ENCODE results near the gene ARHGEF26. TPM values are rescaled to one million over a fixed set of nuclear protein-coding genes. Genes with fewer than 3 reads are reported as not detected.

Gene ARHGEF26
- total and polyA plus RNA-seq, 7 donors, result 2.3 to 125 (median 48.4) TPM

DNA sequence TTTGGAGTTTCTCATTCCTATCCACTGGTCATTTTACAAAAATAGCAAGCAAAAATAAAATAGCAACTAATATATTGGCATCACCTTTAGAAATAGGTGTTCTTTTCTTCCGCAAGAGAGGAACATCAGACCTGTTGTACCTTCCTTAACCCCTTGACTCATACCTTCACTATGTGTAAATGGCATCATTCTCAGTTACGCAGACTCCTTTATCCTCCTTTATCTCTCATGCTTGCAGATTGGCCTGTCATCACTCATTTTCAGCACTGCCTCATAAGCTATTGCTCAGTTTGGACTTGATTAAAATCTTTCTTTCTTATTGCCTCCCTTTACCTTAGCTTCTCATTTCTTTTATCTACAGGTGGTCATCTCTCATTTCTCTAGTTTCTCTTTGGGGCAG lies 21.4 kb downstream of the ARHGEF26 start:
- no peak for TF ChIP-seq EP300 (IDR thresholded peaks at IDR 0.05)
- no peak for TF ChIP-seq POLR2AphosphoS5 (IDR thresholded peaks at IDR 0.05)
- no peak for TF ChIP-seq POLR2A (IDR thresholded peaks at IDR 0.05)
- TF ChIP-seq, protein P1, sequence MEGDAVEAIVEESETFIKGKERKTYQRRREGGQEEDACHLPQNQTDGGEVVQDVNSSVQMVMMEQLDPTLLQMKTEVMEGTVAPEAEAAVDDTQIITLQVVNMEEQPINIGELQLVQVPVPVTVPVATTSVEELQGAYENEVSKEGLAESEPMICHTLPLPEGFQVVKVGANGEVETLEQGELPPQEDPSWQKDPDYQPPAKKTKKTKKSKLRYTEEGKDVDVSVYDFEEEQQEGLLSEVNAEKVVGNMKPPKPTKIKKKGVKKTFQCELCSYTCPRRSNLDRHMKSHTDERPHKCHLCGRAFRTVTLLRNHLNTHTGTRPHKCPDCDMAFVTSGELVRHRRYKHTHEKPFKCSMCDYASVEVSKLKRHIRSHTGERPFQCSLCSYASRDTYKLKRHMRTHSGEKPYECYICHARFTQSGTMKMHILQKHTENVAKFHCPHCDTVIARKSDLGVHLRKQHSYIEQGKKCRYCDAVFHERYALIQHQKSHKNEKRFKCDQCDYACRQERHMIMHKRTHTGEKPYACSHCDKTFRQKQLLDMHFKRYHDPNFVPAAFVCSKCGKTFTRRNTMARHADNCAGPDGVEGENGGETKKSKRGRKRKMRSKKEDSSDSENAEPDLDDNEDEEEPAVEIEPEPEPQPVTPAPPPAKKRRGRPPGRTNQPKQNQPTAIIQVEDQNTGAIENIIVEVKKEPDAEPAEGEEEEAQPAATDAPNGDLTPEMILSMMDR (IDR thresholded peaks at IDR 0.05), result no peak
- Histone ChIP-seq H3K4me3 (no peak overlapping the region), H3K4me1 (peaks cover 0 to 83% (median 33%) of the 10 kb centered on the region in 4 donors), H3K9me3 (no peaks in the 10 kb centered on the region), H3K36me3 (peaks cover 0 to 9% (median 0%) of the 10 kb centered on the region in 4 donors), H3K27ac (no peak overlapping the region), H3K27me3 (no peaks in the 10 kb centered on the region)
- WGBS, 2 donors, result 96 to 98% methylated on average over 2 of the region's 2 CpGs
- intact Hi-C loops (cut with DNase I), result no loop called here
- no peak for DNase-seq

DNA sequence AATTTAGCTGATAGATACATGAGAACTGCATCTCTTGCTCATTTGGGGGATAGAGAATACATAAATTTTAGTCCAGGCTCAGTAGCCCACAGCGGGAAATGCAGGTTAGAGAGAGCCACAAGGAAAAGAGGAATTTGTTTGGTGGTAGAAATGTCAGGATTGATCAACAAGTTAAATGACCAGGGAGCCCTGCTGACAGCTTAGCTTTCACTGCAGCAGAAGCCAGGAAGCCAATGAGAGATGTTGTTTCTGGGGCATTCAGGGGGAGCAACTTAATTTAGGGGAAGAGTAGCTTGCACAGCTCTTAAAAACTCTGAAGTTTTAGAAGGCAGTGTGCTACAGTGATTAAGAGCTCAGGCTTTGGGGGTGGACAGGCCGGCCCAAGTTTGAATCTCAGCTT lies 22.7 kb downstream of the ARHGEF26 start:
- 89 to 93% methylated on average over 2 of the region's 2 CpGs for WGBS, 2 donors
- peak overlapping the region in 1 of 4 donors; percentile 32 for H3K27ac ChIP-seq
- H3K27me3 ChIP-seq, result no peaks in the 10 kb centered on the region
- H3K4me1 ChIP-seq, result peaks cover 0 to 84% (median 30%) of the 10 kb centered on the region in 4 donors
- H3K9me3 ChIP-seq, result no peaks in the 10 kb centered on the region
- H3K4me3 ChIP-seq, result no peak overlapping the region
- intact Hi-C loops (cut with DNase I), result no loop called here
- no peak for DNase-seq
- no peak for TF ChIP-seq POLR2AphosphoS5 (IDR thresholded peaks at IDR 0.05)
- TF ChIP-seq POLR2A (IDR thresholded peaks at IDR 0.05), result no peak
- no peak for TF ChIP-seq EP300 (IDR thresholded peaks at IDR 0.05)
- TF ChIP-seq, protein P1 (IDR thresholded peaks at IDR 0.05), result no peak
- H3K36me3 ChIP-seq, result peaks cover 0 to 17% (median 0%) of the 10 kb centered on the region in 4 donors

DNA sequence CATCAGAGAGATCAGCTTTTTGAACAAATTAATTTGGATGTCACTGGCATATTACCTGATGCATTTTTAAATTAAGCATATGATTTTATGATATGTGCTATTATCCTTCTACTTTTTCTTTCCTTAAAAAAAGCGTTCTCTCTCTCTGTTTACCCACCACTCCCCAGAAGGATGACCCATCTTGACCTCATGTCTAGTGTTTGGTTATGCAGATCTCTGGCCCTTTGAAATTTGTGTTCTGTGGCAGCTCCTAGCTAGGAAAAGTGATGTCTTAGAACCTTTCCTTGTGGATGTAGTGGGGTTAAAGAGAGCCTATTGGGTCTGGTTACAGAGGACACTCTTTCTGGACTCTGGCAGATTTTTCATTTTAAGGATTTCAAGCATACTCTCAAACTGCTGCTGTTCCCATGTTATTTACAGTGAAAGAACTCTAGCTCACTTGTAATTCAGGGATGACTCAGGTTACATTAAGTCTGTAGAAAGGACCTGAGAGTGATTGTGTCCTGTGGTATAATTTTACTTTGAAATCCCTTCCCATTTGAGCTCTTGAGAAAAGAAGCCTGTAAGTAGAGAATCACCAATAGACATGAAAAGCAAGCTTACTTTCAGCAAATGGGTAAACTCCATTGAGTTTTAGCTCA lies 23.8 kb downstream of the ARHGEF26 start:
- TF ChIP-seq, protein P1 (IDR thresholded peaks at IDR 0.05), result no peak
- H3K27me3 ChIP-seq, result no peaks in the 10 kb centered on the region
- no peak overlapping the region for H3K4me3 ChIP-seq
- peaks cover 0 to 24% (median 0%) of the 10 kb centered on the region in 4 donors for H3K36me3 ChIP-seq
- no peaks in the 10 kb centered on the region for H3K9me3 ChIP-seq
- intact Hi-C loops (cut with DNase I), result no loop called here
- H3K27ac ChIP-seq, result peak overlapping the region in 1 of 4 donors; percentile 30
- 9 to 38% methylated on average over 1 of the region's 1 CpG for WGBS, 2 donors
- peaks cover 0 to 73% (median 27%) of the 10 kb centered on the region in 4 donors for H3K4me1 ChIP-seq
- no peak for DNase-seq

DNA sequence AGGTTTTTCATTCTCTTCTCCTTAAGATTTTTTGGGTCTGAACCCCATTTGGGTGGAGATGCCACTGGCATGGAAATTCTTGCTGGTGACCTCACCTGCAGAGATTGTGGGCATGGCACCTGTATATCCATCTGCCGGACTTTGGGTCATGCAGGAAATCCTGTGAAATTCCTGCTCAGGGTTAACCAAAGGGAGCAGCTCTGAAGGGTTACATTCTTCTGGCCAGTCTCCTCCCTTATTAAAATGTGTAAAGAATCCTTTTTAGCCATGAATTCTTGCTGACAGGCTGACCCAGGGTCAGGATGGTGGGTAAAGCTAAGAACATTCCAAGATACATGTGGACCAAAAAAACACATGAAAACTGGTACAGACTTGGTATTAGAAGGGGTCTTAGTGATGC lies 27.4 kb downstream of the ARHGEF26 start:
- Histone ChIP-seq H3K4me1 (peaks cover 0 to 49% (median 22%) of the 10 kb centered on the region in 4 donors), H3K36me3 (peaks cover 0 to 50% (median 8%) of the 10 kb centered on the region in 4 donors), H3K27me3 (no peaks in the 10 kb centered on the region), H3K27ac (no peak overlapping the region), H3K9me3 (no peaks in the 10 kb centered on the region), H3K4me3 (no peak overlapping the region)
- intact Hi-C loops (cut with DNase I), result no loop called here
- TF ChIP-seq EP300 (IDR thresholded peaks at IDR 0.05) (no peak), POLR2A (IDR thresholded peaks at IDR 0.05) (no peak), POLR2AphosphoS5 (IDR thresholded peaks at IDR 0.05) (no peak)
- TF ChIP-seq, protein P1 (IDR thresholded peaks at IDR 0.05), result no peak
- WGBS, 2 donors, result 89 to 90% methylated on average over 1 of the region's 1 CpG
- DNase-seq, result no peak

DNA sequence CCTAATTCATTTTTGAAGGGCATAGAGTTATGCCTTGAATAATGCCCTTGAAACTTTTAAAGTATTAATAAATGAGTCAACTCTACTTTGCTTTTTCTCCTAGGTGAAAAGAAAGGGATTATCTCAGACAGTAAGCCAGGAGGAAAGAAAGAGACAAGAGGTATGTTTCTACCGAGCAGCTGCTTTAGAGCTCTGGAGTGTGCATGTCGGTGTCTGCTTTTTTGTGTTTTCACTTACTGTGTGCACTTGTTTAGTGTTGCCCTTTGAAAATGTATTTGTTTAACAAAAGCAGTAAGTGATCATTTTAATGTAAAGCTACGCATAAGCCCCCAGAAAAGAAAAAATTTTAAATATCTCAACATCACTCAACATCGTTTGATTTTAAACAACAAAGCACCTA lies 28.1 kb downstream of the ARHGEF26 start:
- Histone ChIP-seq H3K27me3 (no peaks in the 10 kb centered on the region), H3K4me3 (no peak overlapping the region), H3K27ac (no peak overlapping the region), H3K4me1 (peaks cover 0 to 41% (median 15%) of the 10 kb centered on the region in 4 donors), H3K9me3 (no peaks in the 10 kb centered on the region), H3K36me3 (peaks cover 0 to 56% (median 8%) of the 10 kb centered on the region in 4 donors)
- DNase-seq, result no peak
- TF ChIP-seq, protein P1 (IDR thresholded peaks at IDR 0.05), result no peak
- 89 to 97% methylated on average over 4 of the region's 4 CpGs for WGBS, 2 donors
- intact Hi-C loops (cut with DNase I), result no loop called here

Data from sigmoid colon (tissue), 7 donors.